Activated CD4-positive, alpha-beta T cell treated with anti-CD3 and anti-CD28 coated beads, Interleukin-2, amount 50 U/mL, for 1 hour (primary cell): ENCODE data around the gene LHX2.

Experiments used
- DNase-seq: peaks from one replicate; pipeline ENCODE4 v3.0.0-alpha.2; 2020

LHX2 gene

GRCh38 chr9:123999661-124000060 lies 11.9 kb upstream of the LHX2 start:
- DNase-seq: no peak

- no peak for DNase-seq
Measured at GRCh38 chr9:124000161-124000783, 11.3 kb upstream of the LHX2 start.

- no peak for DNase-seq
Measured at GRCh38 chr9:124000784-124001457, 10.6 kb upstream of the LHX2 start.

GRCh38 chr9:124001458-124001799 lies 10.1 kb upstream of the LHX2 start:
- DNase-seq: no peak

- no peak for DNase-seq
Measured at GRCh38 chr9:124001866-124002525, 9.6 kb upstream of the LHX2 start.

GRCh38 chr9:124003636-124004349 lies 7.8 kb upstream of the LHX2 start:
- DNase-seq: no peak

- no peak for DNase-seq
Measured at GRCh38 chr9:124004593-124004992, 7.0 kb upstream of the LHX2 start.

- no peak for DNase-seq
Measured at GRCh38 chr9:124005029-124005771, 6.4 kb upstream of the LHX2 start.

GRCh38 chr9:124006448-124007361 lies 4.9 kb upstream of the LHX2 start:
- DNase-seq: no peak

GRCh38 chr9:124007565-124008302 lies 3.8 kb upstream of the LHX2 start:
- DNase-seq: no peak

GRCh38 chr9:124008303-124008693 lies 3.3 kb upstream of the LHX2 start:
- no peak for DNase-seq

GRCh38 chr9:124008694-124009530 lies 2.7 kb upstream of the LHX2 start:
- no peak for DNase-seq

GRCh38 chr9:124009531-124010217 lies 1.9 kb upstream of the LHX2 start:
- no peak for DNase-seq

GRCh38 chr9:124010303-124010664 lies 1.3 kb upstream of the LHX2 start:
- DNase-seq: no peak

- DNase-seq: no peak
Measured at GRCh38 chr9:124010665-124011321, 775 bp upstream of the LHX2 start.

GRCh38 chr9:124012368-124013301 lies 1.1 kb downstream of the LHX2 start:
- DNase-seq: no peak

- no peak for DNase-seq
Measured at GRCh38 chr9:124013309-124014210, 2.0 kb downstream of the LHX2 start.
